Endodermal cell (in vitro differentiated cells): Measurements from ENCODE around the gene NSG1. TPM values are rescaled to one million over a fixed set of nuclear protein-coding genes. Genes with fewer than 3 reads are reported as not detected.

Experiments
- DNase-seq: peaks from one replicate; pipeline ENCODE4 v3.0.0-alpha.2; 2017
- H3K27ac ChIP-seq: 2 replicates; pipeline ENCODE4 v1.5.1; 2013; ENCODE audit warnings: mild to moderate bottlenecking, low read depth, low read length, moderate library complexity
- H3K27me3 ChIP-seq: 2 replicates; pipeline ENCODE4 v1.6.1; 2013; ENCODE audit warnings: mild to moderate bottlenecking, low read length, moderate library complexity; ENCODE audit not compliant: insufficient read depth, control insufficient read depth, poor library complexity, severe bottlenecking
- H3K36me3 ChIP-seq: 2 replicates; pipeline ENCODE4 v1.7.0; 2013; ENCODE audit warnings: mild to moderate bottlenecking, low read length, moderate library complexity; ENCODE audit not compliant: control insufficient read depth, insufficient read depth
- H3K4me1 ChIP-seq: one replicate; pipeline ENCODE4 v1.7.0; 2013; ENCODE audit warnings: low read length; ENCODE audit not compliant: control insufficient read depth, insufficient read depth
- H3K4me3 ChIP-seq: 2 replicates; pipeline ENCODE4 v1.5.1; 2013; ENCODE audit warnings: mild to moderate bottlenecking, low read length, moderate library complexity
- H3K9ac ChIP-seq: 2 replicates; pipeline ENCODE4 v1.6.1; 2013; ENCODE audit warnings: mild to moderate bottlenecking, low read length, moderate library complexity; ENCODE audit not compliant: poor library complexity, severe bottlenecking; ENCODE audit errors: extremely low read depth
- H3K9me3 ChIP-seq: 2 replicates; pipeline ENCODE4 v1.6.1; 2013; ENCODE audit warnings: mild to moderate bottlenecking, low read length, moderate library complexity; ENCODE audit not compliant: control insufficient read depth
- H3K27ac Mint-ChIP-seq: 2 replicates; pipeline ENCODE4 v1.8.0; 2020; ENCODE audit warnings: mixed read lengths
- H3K27me3 Mint-ChIP-seq: 2 replicates; pipeline ENCODE4 v1.8.0; 2021; ENCODE audit warnings: mild to moderate bottlenecking, mixed read lengths; ENCODE audit not compliant: insufficient read depth
- H3K36me3 Mint-ChIP-seq: 2 replicates; pipeline ENCODE4 v1.8.0; 2020; ENCODE audit warnings: low read depth, mixed read lengths
- H3K4me1 Mint-ChIP-seq: 2 replicates; pipeline ENCODE4 v1.8.0; 2020; ENCODE audit warnings: mixed read lengths
- H3K4me3 Mint-ChIP-seq: 2 replicates; pipeline ENCODE4 v1.8.0; 2020; ENCODE audit warnings: mild to moderate bottlenecking, moderate library complexity, mixed read lengths
- H3K9me3 Mint-ChIP-seq: 2 replicates; pipeline ENCODE4 v1.8.0; 2020; ENCODE audit warnings: mild to moderate bottlenecking, mixed read lengths
- CTCF ChIP-seq: fragments of 200-600 bp; sonication (generic); conservative IDR thresholded peaks from 2 replicates; pipeline ENCODE4 v1.5.0; 2021; ENCODE audit warnings: antibody characterized with exemption, mild to moderate bottlenecking
- WGBS, 2 experiments: methylation state at CpG; one replicate each; pipeline versions ENCODE4 v1.1.5 to v1.1.7; 2013; ENCODE audit warnings: missing lambda C conversion rate in 2 of 2, mixed read lengths in 1 of 2; ENCODE audit not compliant: insufficient coverage in 1 of 2, insufficient read length in 1 of 2; 5-methylcytosine and 5-hydroxymethylcytosine counted together
- total RNA-seq, 2 donors: library from RNA; stranded (reverse); fragmentation: NEBNext Ultra II Directional in 1 of 2; extraction: Animal tissue kit (Norgen Biotek cat#: 25700) in 1 of 2; gene quantifications; 2 replicates in 1 of 2; 3 replicates in 1 of 2; pipeline ENCODE4 v1.2.1, GENCODE V29; 2021

Gene NSG1
- total RNA-seq, 2 donors from 2014 or later: 1.8 to 6.0 TPM

GRCh38 chr4:4408576-4409335, 21.9 kb downstream of the NSG1 start:
- no peaks in the 10 kb centered on the region for H3K4me1 Mint-ChIP-seq
- no peaks in the 10 kb centered on the region for H3K27me3 ChIP-seq
- no peak overlapping the region for H3K27ac Mint-ChIP-seq
- no peak overlapping the region for H3K27ac ChIP-seq
- no peaks in the 10 kb centered on the region for H3K36me3 ChIP-seq
- no peak for TF ChIP-seq CTCF
- H3K36me3 Mint-ChIP-seq: no peaks in the 10 kb centered on the region
- no peaks in the 10 kb centered on the region for H3K9me3 Mint-ChIP-seq
- DNase-seq: no peak
- H3K9me3 ChIP-seq: no peaks in the 10 kb centered on the region
- H3K4me3 ChIP-seq: no peak overlapping the region
- no peak overlapping the region for H3K4me3 Mint-ChIP-seq
- H3K4me1 ChIP-seq: no peaks in the 10 kb centered on the region
- no peak overlapping the region for H3K9ac ChIP-seq
- WGBS, 2 experiments: 86 to 89% methylated on average over 17 to 23 of the region's 23 CpGs
- no peaks in the 10 kb centered on the region for H3K27me3 Mint-ChIP-seq

GRCh38 chr4:4409416-4410115, 22.7 kb downstream of the NSG1 start:
- no peak for TF ChIP-seq CTCF
- no peak overlapping the region for H3K4me3 Mint-ChIP-seq
- WGBS, 2 experiments: 95% methylated on average over 8 to 23 of the region's 23 CpGs

GRCh38 chr4:4410271-4410670, 23.4 kb downstream of the NSG1 start:
- H3K27me3 ChIP-seq: no peaks in the 10 kb centered on the region
- no peak for DNase-seq
- no peak overlapping the region for H3K9ac ChIP-seq
- Mint-ChIP-seq H3K27me3 (no peaks in the 10 kb centered on the region), H3K4me3 (no peak overlapping the region), H3K9me3 (no peaks in the 10 kb centered on the region), H3K36me3 (peaks cover 2% of the 10 kb centered on the region), H3K4me1 (no peaks in the 10 kb centered on the region), H3K27ac (no peak overlapping the region)
- no peaks in the 10 kb centered on the region for H3K9me3 ChIP-seq
- H3K4me3 ChIP-seq: no peak overlapping the region
- WGBS, 2 experiments: 91 to 93% methylated on average over 15 of the region's 15 CpGs
- no peak overlapping the region for H3K27ac ChIP-seq
- no peak for TF ChIP-seq CTCF
- no peaks in the 10 kb centered on the region for H3K36me3 ChIP-seq
- no peaks in the 10 kb centered on the region for H3K4me1 ChIP-seq

More at GRCh38 chr4:4409416-4410115, 22.7 kb downstream of the NSG1 start:
- no peak for DNase-seq
- H3K4me3 ChIP-seq: no peak overlapping the region
- Mint-ChIP-seq H3K4me1 (no peaks in the 10 kb centered on the region), H3K27me3 (no peaks in the 10 kb centered on the region), H3K27ac (no peak overlapping the region), H3K9me3 (no peaks in the 10 kb centered on the region), H3K36me3 (peaks cover under 1% of the 10 kb centered on the region)
- no peaks in the 10 kb centered on the region for H3K9me3 ChIP-seq
- no peaks in the 10 kb centered on the region for H3K27me3 ChIP-seq
- H3K27ac ChIP-seq: no peak overlapping the region
- no peaks in the 10 kb centered on the region for H3K4me1 ChIP-seq
- H3K9ac ChIP-seq: no peak overlapping the region
- no peaks in the 10 kb centered on the region for H3K36me3 ChIP-seq
